GM23338 (cell line): Measurements from ENCODE around the gene C22orf15. TPM values are rescaled to one million over a fixed set of nuclear protein-coding genes. Genes with fewer than 3 reads are reported as not detected.
A peak's percentile ranks its signal among the peaks of the same experiment; 100 is the strongest.

Experiments
- ATAC-seq: fragments of 200-7000 bp; cut with Tn5 transposase; 3 replicates; pipeline ENCODE4 v1.9.1; 2020
- DNase-seq: peaks from one replicate; pipeline ENCODE4 v3.0.0-alpha.2; 2015; ENCODE audit warnings: low spot score
- H2AFZ ChIP-seq: fragments of 200-600 bp; sonication (generic); 2 replicates; pipeline ENCODE4 v1.8.0; 2016; ENCODE audit warnings: antibody characterized with exemption, mild to moderate bottlenecking, moderate library complexity
- H3F3A ChIP-seq: fragments of 200-600 bp; sonication (generic); replicated peaks from 2 replicates; pipeline ENCODE4 v1.8.0; 2017; ENCODE audit warnings: antibody characterized with exemption, mixed run types, low read depth
- H3K27ac ChIP-seq: fragments of 200-600 bp; sonication (generic); 2 replicates; pipeline ENCODE4 v1.6.1; 2016; ENCODE audit warnings: low read depth
- H3K27me3 ChIP-seq: fragments of 200-600 bp; sonication (generic); 2 replicates; pipeline ENCODE4 v1.8.0; 2016; ENCODE audit warnings: mild to moderate bottlenecking, mixed run types, moderate library complexity; ENCODE audit not compliant: insufficient read depth
- H3K36me3 ChIP-seq: fragments of 200-600 bp; sonication (generic); 2 replicates; pipeline ENCODE4 v1.8.0; 2016; ENCODE audit warnings: mild to moderate bottlenecking; ENCODE audit not compliant: insufficient read depth
- H3K4me1 ChIP-seq: fragments of 200-600 bp; sonication (generic); 2 replicates; pipeline ENCODE4 v1.8.0; 2016; ENCODE audit warnings: mild to moderate bottlenecking, moderate library complexity; ENCODE audit not compliant: insufficient read depth
- H3K4me2 ChIP-seq: fragments of 200-600 bp; sonication (generic); 2 replicates; pipeline ENCODE4 v1.7.1; 2017; ENCODE audit warnings: mixed run types
- H3K4me3 ChIP-seq: fragments of 200-600 bp; sonication (generic); 2 replicates; pipeline ENCODE4 v1.6.1; 2016; ENCODE audit warnings: mixed run types
- H3K79me2 ChIP-seq: fragments of 200-600 bp; sonication (generic); replicated peaks from 2 replicates; pipeline ENCODE4 v1.8.0; 2017; ENCODE audit warnings: mild to moderate bottlenecking; ENCODE audit not compliant: insufficient read depth
- H3K9me2 ChIP-seq: fragments of 200-600 bp; sonication (generic); 2 replicates; pipeline ENCODE4 v1.8.0; 2017; ENCODE audit not compliant: insufficient read depth
- H4K20me1 ChIP-seq: fragments of 200-600 bp; sonication (generic); replicated peaks from 2 replicates; pipeline ENCODE4 v1.8.0; 2017; ENCODE audit warnings: mild to moderate bottlenecking; ENCODE audit not compliant: insufficient read depth
- H3K27ac Mint-ChIP-seq: 2 replicates; pipeline ENCODE4 v1.8.0; 2020; ENCODE audit warnings: inconsistent platforms, mild to moderate bottlenecking, moderate library complexity, mixed read lengths
- H3K27me3 Mint-ChIP-seq: 3 replicates; pipeline ENCODE4 v1.8.0; 2022; ENCODE audit warnings: low read depth, mild to moderate bottlenecking, moderate library complexity, mixed read lengths, inconsistent platforms; ENCODE audit not compliant: insufficient read depth, poor library complexity
- H3K36me3 Mint-ChIP-seq: 3 replicates; pipeline ENCODE4 v1.8.0; 2021; ENCODE audit warnings: low read depth, mild to moderate bottlenecking, inconsistent platforms, moderate library complexity, mixed read lengths
- H3K4me1 Mint-ChIP-seq: 3 replicates; pipeline ENCODE4 v1.8.0; 2020; ENCODE audit warnings: mild to moderate bottlenecking, inconsistent platforms, mixed read lengths
- H3K4me3 Mint-ChIP-seq: 3 replicates; pipeline ENCODE4 v1.8.0; 2021; ENCODE audit warnings: moderate library complexity, mild to moderate bottlenecking, inconsistent platforms, mixed read lengths
- H3K9me3 Mint-ChIP-seq: 3 replicates; pipeline ENCODE4 v1.8.0; 2020; ENCODE audit warnings: moderate library complexity, mild to moderate bottlenecking, inconsistent platforms, mixed read lengths
- CREB1 ChIP-seq: fragments of 250-450 bp; sonication (Bioruptor Pico); IDR thresholded peaks from 2 replicates; pipeline ENCODE4 v1.5.0; 2020; ENCODE audit warnings: low read depth, mild to moderate bottlenecking, moderate library complexity
- ETS1 ChIP-seq: IDR thresholded peaks from 2 replicates; pipeline ENCODE4 v1.6.1; 2016; ENCODE audit warnings: antibody characterized with exemption
- EZH2 ChIP-seq: fragments of 200-600 bp; sonication (generic); IDR thresholded peaks from one replicate; pipeline ENCODE4 v1.8.0; 2017; ENCODE audit warnings: antibody characterized with exemption, mild to moderate bottlenecking, low read depth; ENCODE audit not compliant: unreplicated experiment
- EZH2phosphoT487 ChIP-seq: fragments of 200-600 bp; sonication (generic); IDR thresholded peaks from one replicate; pipeline ENCODE4 v1.8.1; 2018; ENCODE audit warnings: antibody characterized with exemption; ENCODE audit not compliant: unreplicated experiment
- NANOG ChIP-seq: IDR thresholded peaks from 2 replicates; pipeline ENCODE4 v1.6.1; 2016; ENCODE audit warnings: antibody characterized with exemption, borderline replicate concordance
- ZNF114 ChIP-seq: fragments of 250-450 bp; sonication (Bioruptor Pico); IDR thresholded peaks from 2 replicates; pipeline ENCODE4 v1.5.0; 2020; ENCODE audit warnings: mild to moderate bottlenecking, moderate library complexity
- ZNF331 ChIP-seq: fragments of 250-450 bp; sonication (Bioruptor Pico); IDR thresholded peaks from 2 replicates; pipeline ENCODE4 v1.5.0; 2020; ENCODE audit warnings: low read depth, mild to moderate bottlenecking, moderate library complexity
- polyA plus RNA-seq: library from polyadenylated mRNA; unstranded; fragments of >200 nt; fragmentation: Nextera tagmentation; extraction: Ambion mirVana; gene quantifications from 2 replicates; pipeline ENCODE4 v1.2.1, GENCODE V29; 2016
- total RNA-seq: library from RNA; depleted of rRNA; stranded (reverse); fragments of >200 nt; shearing (Covaris generic); gene quantifications from 2 replicates; pipeline ENCODE4 v1.2.3, GENCODE V29; 2014
- TF ChIP-seq, protein P1 (sequence below): IDR thresholded peaks from one replicate; pipeline ENCODE4 v1.6.1; 2018; ENCODE audit warnings: antibody characterized with exemption; ENCODE audit not compliant: unreplicated experiment

The C22orf15 gene
- total and polyA plus RNA-seq, 2 experiments from 2014 or later: 3.6 to 9.3 TPM

DNA sequence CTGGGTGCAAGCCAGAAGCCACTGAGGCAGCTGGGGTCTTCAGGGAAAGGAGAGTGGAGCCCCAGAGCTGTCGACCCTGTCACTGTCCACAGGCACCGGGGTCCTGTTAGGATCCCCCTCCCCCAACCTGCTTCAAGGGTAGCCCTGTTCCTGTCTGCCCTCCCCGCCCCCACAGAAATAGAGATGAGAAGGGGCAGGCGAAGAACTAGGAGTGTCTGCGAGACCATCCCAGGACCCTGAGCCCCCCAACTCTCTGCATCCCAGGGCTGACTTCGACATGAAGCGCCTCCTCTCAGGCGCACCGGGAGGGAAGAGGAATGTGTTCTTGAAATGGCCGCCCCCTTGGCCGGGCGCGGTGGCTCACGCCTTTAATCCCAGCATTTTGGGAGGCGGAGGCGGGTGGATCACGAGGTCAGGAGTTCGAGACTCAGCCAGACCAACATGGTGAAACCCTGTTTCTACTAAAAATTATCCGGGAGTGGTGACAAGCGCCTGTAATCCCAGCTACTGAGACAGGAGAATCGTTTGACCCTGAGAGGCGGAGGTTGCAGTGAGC is 11.3 kb upstream of the C22orf15 start (continued):
- TF ChIP-seq EZH2phosphoT487 (no peak), ZNF114 (CRISPR knock-in tag) (no peak), EZH2 (no peak), CREB1 (no peak), ZNF331 (CRISPR knock-in tag) (no peak), ETS1 (no peak)
- TF ChIP-seq, protein P1, sequence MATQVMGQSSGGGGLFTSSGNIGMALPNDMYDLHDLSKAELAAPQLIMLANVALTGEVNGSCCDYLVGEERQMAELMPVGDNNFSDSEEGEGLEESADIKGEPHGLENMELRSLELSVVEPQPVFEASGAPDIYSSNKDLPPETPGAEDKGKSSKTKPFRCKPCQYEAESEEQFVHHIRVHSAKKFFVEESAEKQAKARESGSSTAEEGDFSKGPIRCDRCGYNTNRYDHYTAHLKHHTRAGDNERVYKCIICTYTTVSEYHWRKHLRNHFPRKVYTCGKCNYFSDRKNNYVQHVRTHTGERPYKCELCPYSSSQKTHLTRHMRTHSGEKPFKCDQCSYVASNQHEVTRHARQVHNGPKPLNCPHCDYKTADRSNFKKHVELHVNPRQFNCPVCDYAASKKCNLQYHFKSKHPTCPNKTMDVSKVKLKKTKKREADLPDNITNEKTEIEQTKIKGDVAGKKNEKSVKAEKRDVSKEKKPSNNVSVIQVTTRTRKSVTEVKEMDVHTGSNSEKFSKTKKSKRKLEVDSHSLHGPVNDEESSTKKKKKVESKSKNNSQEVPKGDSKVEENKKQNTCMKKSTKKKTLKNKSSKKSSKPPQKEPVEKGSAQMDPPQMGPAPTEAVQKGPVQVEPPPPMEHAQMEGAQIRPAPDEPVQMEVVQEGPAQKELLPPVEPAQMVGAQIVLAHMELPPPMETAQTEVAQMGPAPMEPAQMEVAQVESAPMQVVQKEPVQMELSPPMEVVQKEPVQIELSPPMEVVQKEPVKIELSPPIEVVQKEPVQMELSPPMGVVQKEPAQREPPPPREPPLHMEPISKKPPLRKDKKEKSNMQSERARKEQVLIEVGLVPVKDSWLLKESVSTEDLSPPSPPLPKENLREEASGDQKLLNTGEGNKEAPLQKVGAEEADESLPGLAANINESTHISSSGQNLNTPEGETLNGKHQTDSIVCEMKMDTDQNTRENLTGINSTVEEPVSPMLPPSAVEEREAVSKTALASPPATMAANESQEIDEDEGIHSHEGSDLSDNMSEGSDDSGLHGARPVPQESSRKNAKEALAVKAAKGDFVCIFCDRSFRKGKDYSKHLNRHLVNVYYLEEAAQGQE: no peak

DNA sequence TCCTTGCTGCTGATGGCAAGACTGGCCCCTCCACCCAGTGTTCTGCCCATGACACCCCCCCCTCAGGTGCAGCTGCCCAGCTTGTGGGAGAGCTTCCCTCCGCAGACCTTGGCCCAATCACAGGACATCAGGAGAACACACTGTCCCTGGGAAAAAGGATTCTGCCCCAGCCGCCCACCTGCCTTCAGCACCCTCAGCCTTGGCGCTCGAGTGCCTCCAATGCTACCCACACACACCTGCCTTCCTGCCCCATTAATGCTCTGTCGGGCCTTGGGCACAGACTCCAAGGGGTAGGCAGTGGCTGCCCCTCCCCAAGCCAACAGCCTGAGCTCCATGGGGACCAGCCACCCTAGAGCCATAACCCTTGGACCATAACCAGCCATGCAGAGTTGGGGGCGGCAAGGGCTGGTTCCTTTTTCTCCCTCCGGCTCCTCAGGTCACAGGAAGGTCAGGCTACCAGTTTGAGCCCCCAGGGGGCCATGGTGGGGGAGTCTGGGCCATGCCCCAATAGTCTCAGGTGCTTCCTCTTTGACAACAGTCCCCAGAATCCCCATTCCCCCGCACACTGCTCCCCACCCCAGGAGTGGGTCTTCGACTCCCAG is 10.6 kb upstream of the C22orf15 start:
- peaks cover 18% of the 10 kb centered on the region for H3K4me1 ChIP-seq
- Mint-ChIP-seq H3K4me3 (peak overlapping the region; percentile 82), H3K9me3 (no peaks in the 10 kb centered on the region), H3K27ac (peak overlapping the region; percentile 86; the same call in 1 of the 2 replicates), H3K36me3 (no peaks in the 10 kb centered on the region), H3K27me3 (peaks cover 15% of the 10 kb centered on the region), H3K4me1 (peaks cover 34% of the 10 kb centered on the region)
- H3K4me3 ChIP-seq: peak overlapping the region; percentile 91
- no peak overlapping the region for H2AFZ ChIP-seq
- no peak for ATAC-seq
- no peaks in the 10 kb centered on the region for H3K27me3 ChIP-seq
- no peak for DNase-seq
- peak overlapping the region; percentile 83 for H3K4me2 ChIP-seq
- no peak overlapping the region; the same call in 1 of the 2 replicates for H3K27ac ChIP-seq
- H3K9me2 ChIP-seq: no peaks in the 10 kb centered on the region
- no peaks in the 10 kb centered on the region for H4K20me1 ChIP-seq
- no peaks in the 10 kb centered on the region; the same call in 1 of the 2 replicates for H3K79me2 ChIP-seq
- 0 out of 2 replicates have a peak, but pooled peaks cover 5% of the 10 kb centered on the region for H3F3A ChIP-seq
- TF ChIP-seq CREB1 (no peak), NANOG (no peak), EZH2 (no peak)
- H3K36me3 ChIP-seq: no peaks in the 10 kb centered on the region

- DNase-seq (no peak), ATAC-seq (no peak)
- Histone ChIP-seq H3K9me2 (no peaks in the 10 kb centered on the region), H3K27me3 (no peaks in the 10 kb centered on the region), H2AFZ (no peak overlapping the region), H3K4me1 (peaks cover 18% of the 10 kb centered on the region), H3K79me2 (no peaks in the 10 kb centered on the region; the same call in 1 of the 2 replicates), H4K20me1 (no peaks in the 10 kb centered on the region), H3F3A (0 out of 2 replicates have a peak, but pooled peaks cover 5% of the 10 kb centered on the region), H3K27ac (no peak overlapping the region), H3K4me3 (no peak overlapping the region), H3K4me2 (no peak overlapping the region), H3K36me3 (no peaks in the 10 kb centered on the region)
- Mint-ChIP-seq H3K36me3 (no peaks in the 10 kb centered on the region), H3K27ac (no peak overlapping the region), H3K27me3 (peaks cover 15% of the 10 kb centered on the region), H3K9me3 (no peaks in the 10 kb centered on the region), H3K4me3 (peak overlapping the region; percentile 42; the same call in 2 of the 3 replicates), H3K4me1 (peaks cover 34% of the 10 kb centered on the region)
- TF ChIP-seq NANOG: no peak
Observed at GRCh38 chr22:23752750-23753149, 10.0 kb upstream of the C22orf15 start.
